ENCODE measurements around the gene KDR.

- TF ChIP-seq, protein P1, sequence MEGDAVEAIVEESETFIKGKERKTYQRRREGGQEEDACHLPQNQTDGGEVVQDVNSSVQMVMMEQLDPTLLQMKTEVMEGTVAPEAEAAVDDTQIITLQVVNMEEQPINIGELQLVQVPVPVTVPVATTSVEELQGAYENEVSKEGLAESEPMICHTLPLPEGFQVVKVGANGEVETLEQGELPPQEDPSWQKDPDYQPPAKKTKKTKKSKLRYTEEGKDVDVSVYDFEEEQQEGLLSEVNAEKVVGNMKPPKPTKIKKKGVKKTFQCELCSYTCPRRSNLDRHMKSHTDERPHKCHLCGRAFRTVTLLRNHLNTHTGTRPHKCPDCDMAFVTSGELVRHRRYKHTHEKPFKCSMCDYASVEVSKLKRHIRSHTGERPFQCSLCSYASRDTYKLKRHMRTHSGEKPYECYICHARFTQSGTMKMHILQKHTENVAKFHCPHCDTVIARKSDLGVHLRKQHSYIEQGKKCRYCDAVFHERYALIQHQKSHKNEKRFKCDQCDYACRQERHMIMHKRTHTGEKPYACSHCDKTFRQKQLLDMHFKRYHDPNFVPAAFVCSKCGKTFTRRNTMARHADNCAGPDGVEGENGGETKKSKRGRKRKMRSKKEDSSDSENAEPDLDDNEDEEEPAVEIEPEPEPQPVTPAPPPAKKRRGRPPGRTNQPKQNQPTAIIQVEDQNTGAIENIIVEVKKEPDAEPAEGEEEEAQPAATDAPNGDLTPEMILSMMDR (IDR thresholded peaks at IDR 0.05) = no peak
- TF ChIP-seq POLR2A (IDR thresholded peaks at IDR 0.05) = no peak
Observed at GRCh38 chr4:55077577-55077976, 47.8 kb downstream of the KDR start.
